NCI-H2171 (cell line): ENCODE measurements around the gene SEPHS2.
"Not testable (repeated sequence)": the region's sequence is repeated elsewhere in the genome, so short reads cannot be mapped to it uniquely, and the experiment has no call there.

ENCODE experiments used
- DNase-seq: peaks from one replicate; lab custom pipeline; 2025; lab: John Stamatoyannopoulos, UW

The SEPHS2 gene

GRCh38 chr16:30464078-30464477 lies 18.4 kb upstream of the SEPHS2 start:
- DNase-seq: no peak

GRCh38 chr16:30461426-30461825 lies 15.8 kb upstream of the SEPHS2 start:
- DNase-seq: not testable (repeated sequence)

GRCh38 chr16:30459456-30459855 lies 13.8 kb upstream of the SEPHS2 start:
- no peak for DNase-seq

- no peak for DNase-seq
Observed at GRCh38 chr16:30458561-30459394, 13.1 kb upstream of the SEPHS2 start.

- no peak for DNase-seq
Observed at GRCh38 chr16:30457743-30458560, 12.3 kb upstream of the SEPHS2 start.

GRCh38 chr16:30457256-30457655 lies 11.6 kb upstream of the SEPHS2 start:
- DNase-seq: no peak

- no peak for DNase-seq
Observed at GRCh38 chr16:30456302-30456701, 10.6 kb upstream of the SEPHS2 start.

GRCh38 chr16:30452709-30453580 lies 7.3 kb upstream of the SEPHS2 start:
- not testable (repeated sequence) for DNase-seq

GRCh38 chr16:30449116-30449435 lies 3.4 kb upstream of the SEPHS2 start:
- DNase-seq: no peak

GRCh38 chr16:30447512-30448226 lies 2.0 kb upstream of the SEPHS2 start:
- no peak for DNase-seq

- no peak for DNase-seq
Observed at GRCh38 chr16:30446203-30446595, 525 bp upstream of the SEPHS2 start.

GRCh38 chr16:30445149-30445407 lies 596 bp downstream of the SEPHS2 start:
- no peak for DNase-seq

GRCh38 chr16:30444231-30445148 lies 1.2 kb downstream of the SEPHS2 start:
- no peak for DNase-seq

- no peak for DNase-seq
Observed at GRCh38 chr16:30443631-30444030, 2.0 kb downstream of the SEPHS2 start.

- DNase-seq: no peak
Observed at GRCh38 chr16:30439720-30440348, 5.8 kb downstream of the SEPHS2 start.

GRCh38 chr16:30438835-30439234 lies 6.8 kb downstream of the SEPHS2 start:
- DNase-seq: no peak

GRCh38 chr16:30437511-30438046 lies 8.1 kb downstream of the SEPHS2 start:
- DNase-seq: no peak

GRCh38 chr16:30434852-30435251 lies 10.8 kb downstream of the SEPHS2 start:
- DNase-seq: no peak

- DNase-seq: no peak
Observed at GRCh38 chr16:30430428-30430970, 15.2 kb downstream of the SEPHS2 start.
